Lower leg skin (tissue), 3 donors: Measurements from ENCODE around the gene GPX8.

Source experiments
- CTCF ChIP-seq, 3 donors: fragments of 450-650 bp; IDR thresholded peaks; one replicate each; pipeline ENCODE4 v1.5.1; 2016; ENCODE audit warnings: antibody characterized with exemption in 3 of 3, mild to moderate bottlenecking in 3 of 3, moderate library complexity in 2 of 3
- POLR2A ChIP-seq, 2 donors: fragments of 450-650 bp; IDR thresholded peaks; one replicate each; pipeline ENCODE4 v1.6.1; 2016 to 2017; ENCODE audit warnings: antibody characterized with exemption in 2 of 2, mild to moderate bottlenecking in 1 of 2, moderate library complexity in 1 of 2

- TF ChIP-seq CTCF (IDR thresholded peaks at IDR 0.05), result no peak
- TF ChIP-seq POLR2A (IDR thresholded peaks at IDR 0.05), result no peak
Observed at GRCh38 chr5:55136521-55136920, 23.4 kb upstream of the GPX8 start.
